ENCODE data around the gene KIRREL3. TPM values are rescaled to one million over a fixed set of nuclear protein-coding genes. Genes with fewer than 3 reads are reported as not detected.

Gene KIRREL3
- total RNA-seq, 2 donors from 2014 or later, result 0.28 TPM; not detected in 1

GRCh38 chr11:126434950-126435335, 565.6 kb downstream of the KIRREL3 start:
- Histone ChIP-seq H3K27me3 (replicated peaks; ENCODE audit: insufficient read depth) (no peaks in the 10 kb centered on the region), H3K4me1 (replicated peaks) (no peaks in the 10 kb centered on the region), H3K4me3 (no peak overlapping the region), H3K36me3 (no peaks in the 10 kb centered on the region), H3K9me3 (no peaks in the 10 kb centered on the region), H3K27ac (no peak overlapping the region)
- intact Hi-C loops (cut with DNase I), result no loop called here
- 90% methylated on average over 12 of the region's 12 CpGs for WGBS
- TF ChIP-seq POLR2A (IDR thresholded peaks at IDR 0.05), result no peak
- TF ChIP-seq CTCF (IDR thresholded peaks at IDR 0.05), result no peak
- TF ChIP-seq POLR2AphosphoS5 (IDR thresholded peaks at IDR 0.05), result no peak
- no peak for DNase-seq (ENCODE audit: low spot score)

GRCh38 chr11:126433989-126434949, 566.3 kb downstream of the KIRREL3 start:
- no peak for TF ChIP-seq POLR2A (IDR thresholded peaks at IDR 0.05)
- TF ChIP-seq POLR2AphosphoS5 (IDR thresholded peaks at IDR 0.05), result no peak
- no peak for TF ChIP-seq CTCF (IDR thresholded peaks at IDR 0.05)
- DNase-seq (ENCODE audit: low spot score), result no peak
- Histone ChIP-seq H3K27ac (no peak overlapping the region), H3K36me3 (no peaks in the 10 kb centered on the region), H3K27me3 (replicated peaks; ENCODE audit: insufficient read depth) (no peaks in the 10 kb centered on the region), H3K9me3 (no peaks in the 10 kb centered on the region), H3K4me3 (no peak overlapping the region), H3K4me1 (replicated peaks) (no peaks in the 10 kb centered on the region)
- intact Hi-C loops (cut with DNase I), result no loop called here
- WGBS, result 79% methylated on average over 15 of the region's 16 CpGs

GRCh38 chr11:126433244-126433846, 567.2 kb downstream of the KIRREL3 start:
- Histone ChIP-seq H3K4me1 (replicated peaks) (no peaks in the 10 kb centered on the region), H3K27me3 (replicated peaks; ENCODE audit: insufficient read depth) (no peaks in the 10 kb centered on the region), H3K4me3 (no peak overlapping the region), H3K9me3 (no peaks in the 10 kb centered on the region), H3K27ac (no peak overlapping the region), H3K36me3 (no peaks in the 10 kb centered on the region)
- TF ChIP-seq CTCF (IDR thresholded peaks at IDR 0.05) (no peak), POLR2A (IDR thresholded peaks at IDR 0.05) (no peak), POLR2AphosphoS5 (IDR thresholded peaks at IDR 0.05) (no peak)
- 91% methylated on average over 11 of the region's 11 CpGs for WGBS
- intact Hi-C loops (cut with DNase I), result no loop called here
- DNase-seq (ENCODE audit: low spot score), result no peak

GRCh38 chr11:126432525-126432924, 568.0 kb downstream of the KIRREL3 start:
- no peak overlapping the region for H3K4me3 ChIP-seq
- no peak for DNase-seq (ENCODE audit: low spot score)
- H3K4me1 ChIP-seq (replicated peaks), result no peaks in the 10 kb centered on the region
- 91% methylated on average over 6 of the region's 6 CpGs for WGBS
- no peaks in the 10 kb centered on the region for H3K27me3 ChIP-seq (replicated peaks; ENCODE audit: insufficient read depth)
- intact Hi-C loops (cut with DNase I), result no loop called here
- no peaks in the 10 kb centered on the region for H3K9me3 ChIP-seq
- TF ChIP-seq POLR2A (IDR thresholded peaks at IDR 0.05) (no peak), CTCF (IDR thresholded peaks at IDR 0.05) (no peak), POLR2AphosphoS5 (IDR thresholded peaks at IDR 0.05) (no peak)
- no peak overlapping the region for H3K27ac ChIP-seq
- H3K36me3 ChIP-seq, result no peaks in the 10 kb centered on the region

All from prostate gland (tissue), 2 donors.